ENCODE results near the gene EML1.

Gene EML1

DNA sequence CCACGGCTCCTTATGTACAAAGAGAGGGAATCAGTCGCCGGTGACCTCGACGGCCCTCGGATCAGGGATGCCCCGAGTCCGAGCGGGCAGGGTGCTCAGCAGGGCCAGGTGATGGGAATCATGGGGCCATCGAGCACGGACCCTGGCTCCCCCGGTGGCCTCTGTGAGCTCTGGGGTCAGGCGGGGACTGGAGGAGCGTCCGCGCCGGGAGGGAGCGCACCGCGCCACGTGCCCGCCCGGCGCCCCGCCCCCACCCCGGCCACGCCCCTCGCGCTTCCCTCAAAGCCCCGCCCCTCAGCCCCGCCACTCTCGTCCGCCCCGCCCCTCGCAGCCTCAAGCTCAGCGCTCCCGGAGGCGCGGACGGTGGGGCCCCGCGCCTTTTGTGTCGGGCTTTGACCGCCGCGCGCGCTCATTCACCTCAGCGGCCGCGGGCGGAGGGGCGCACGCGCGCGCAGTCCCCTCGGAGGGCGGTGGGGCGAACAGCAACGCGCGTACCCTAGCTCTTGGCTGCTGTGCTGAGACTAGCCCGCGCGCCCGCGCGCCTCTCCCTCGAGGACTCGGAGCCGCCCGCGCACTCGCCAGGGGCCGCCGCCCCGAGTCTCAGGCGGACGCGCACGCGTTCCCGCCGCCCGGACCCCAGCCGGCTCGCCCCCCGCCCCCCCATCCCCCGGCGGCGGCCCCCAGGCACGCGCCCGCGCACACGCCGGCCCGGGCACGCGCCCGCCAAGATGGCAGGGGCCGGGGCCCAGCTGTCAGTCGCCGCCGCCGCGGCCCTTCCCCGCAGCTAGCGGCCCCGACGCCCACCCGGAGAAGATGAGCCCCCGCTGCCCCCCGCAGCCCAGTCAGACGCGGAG lies 178.1 kb downstream of the EML1 start:
- DNase-seq, result peak; percentile 86

DNA sequence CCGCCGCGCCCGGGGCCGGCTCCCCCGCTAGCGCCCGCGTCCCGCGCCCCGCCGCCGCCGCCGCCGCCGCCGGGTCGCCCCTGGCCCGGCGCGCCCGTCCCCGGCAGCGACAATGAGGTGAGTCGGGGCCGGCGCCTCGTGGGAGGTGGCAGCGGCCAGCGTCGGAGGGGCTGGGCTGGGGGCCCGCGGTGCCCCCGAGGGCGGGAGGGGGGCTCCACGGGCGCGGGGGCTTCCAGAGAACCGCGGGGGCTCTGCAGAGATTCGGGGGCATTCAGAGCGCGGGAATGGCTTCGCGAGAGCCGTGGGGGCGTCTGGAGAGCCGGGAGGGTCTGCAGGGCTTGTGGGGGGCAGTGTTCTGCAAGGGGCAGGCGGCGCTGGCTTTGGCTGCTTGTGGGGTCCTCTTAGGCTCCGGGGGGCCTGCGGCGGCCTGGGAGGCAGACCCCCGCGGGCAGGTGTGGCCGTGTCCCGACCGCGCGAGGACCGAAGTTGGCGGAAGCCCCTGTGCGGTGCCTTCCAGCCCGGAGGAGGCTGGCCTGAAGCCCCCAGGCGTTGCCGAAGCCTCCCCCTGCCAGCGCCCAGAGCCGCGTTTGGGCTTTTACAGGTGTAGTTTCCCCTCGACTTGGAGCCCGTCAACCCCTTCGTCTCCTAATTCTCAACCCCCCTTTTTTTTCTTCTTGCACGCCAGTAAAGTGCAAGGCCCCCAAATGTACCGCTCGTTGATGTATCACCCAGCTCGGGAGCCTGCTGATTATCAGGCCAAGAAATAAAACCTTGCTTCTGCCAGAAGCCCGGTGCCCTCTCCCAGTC lies 178.9 kb downstream of the EML1 start:
- DNase-seq, result no peak

DNA sequence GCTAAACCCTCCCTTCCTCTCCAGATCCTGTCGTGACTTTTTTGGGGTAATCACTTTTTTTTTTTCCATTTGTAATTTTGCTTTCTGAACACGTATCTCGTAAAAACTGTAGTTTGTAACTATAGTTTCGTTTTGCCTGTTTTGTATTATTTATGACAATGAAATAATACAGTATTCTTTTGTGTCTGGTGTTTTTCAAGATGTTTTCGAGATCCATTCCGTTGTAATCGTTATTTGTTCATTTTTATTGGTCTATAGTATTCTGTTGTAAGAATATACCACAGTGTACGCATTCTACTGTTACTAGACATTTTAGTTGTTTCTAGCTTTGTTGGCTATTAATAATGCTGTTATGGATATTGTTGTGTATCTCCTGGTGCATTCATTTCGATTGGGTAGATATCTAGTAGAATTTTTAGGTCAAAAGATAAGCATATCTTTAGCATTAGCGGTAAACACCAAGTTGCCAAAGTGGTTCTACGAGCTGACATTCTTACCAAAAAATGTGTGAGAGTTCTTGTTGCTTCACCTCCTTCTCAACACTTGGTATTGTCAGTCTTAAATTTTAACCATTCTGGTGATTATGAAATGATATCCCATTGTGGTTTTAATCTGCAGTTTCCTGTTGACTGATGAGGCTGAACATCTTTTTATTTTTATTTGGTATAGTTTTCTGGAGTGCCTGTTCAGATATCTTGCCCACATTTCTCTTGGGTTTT lies 179.7 kb downstream of the EML1 start:
- no peak for DNase-seq

DNA sequence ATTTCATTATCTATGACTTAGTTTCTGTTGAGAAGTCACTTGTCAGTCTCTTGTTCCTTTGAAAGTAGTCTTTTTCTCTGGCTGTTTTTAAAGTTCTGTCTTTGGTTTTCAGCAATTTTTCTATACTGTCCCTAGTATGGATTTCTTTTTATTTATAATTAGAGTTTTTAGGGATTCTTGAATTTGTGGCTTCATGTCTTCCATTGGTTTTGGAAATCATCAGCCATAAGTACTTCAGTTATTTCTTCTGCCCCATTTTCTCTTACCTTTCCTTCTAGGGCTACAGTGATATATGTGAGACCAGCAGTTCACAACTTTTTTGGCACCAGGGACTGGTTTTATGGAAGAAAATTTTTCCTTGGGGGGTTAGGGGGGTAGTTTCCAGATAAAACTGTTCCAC lies 182.0 kb downstream of the EML1 start:
- DNase-seq, result no peak

DNA sequence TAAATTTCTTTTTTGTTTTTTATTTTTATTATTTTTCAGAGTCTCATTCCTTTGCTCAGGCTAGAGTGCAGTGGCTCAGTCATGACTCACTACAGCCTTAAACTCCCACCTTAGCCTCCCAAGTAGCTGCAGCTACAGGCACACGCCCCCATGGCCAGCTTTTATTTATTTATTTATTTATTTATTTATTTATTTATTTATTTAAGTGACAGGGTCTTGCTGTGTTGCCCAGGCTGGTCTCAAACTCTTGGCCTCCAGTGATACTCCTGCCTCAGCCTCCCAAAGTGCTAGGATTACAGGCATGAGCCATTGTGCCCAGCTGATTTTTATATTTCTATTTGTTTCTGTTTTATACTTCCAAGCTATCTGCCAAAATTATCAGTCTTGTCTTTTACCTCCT lies 182.8 kb downstream of the EML1 start:
- DNase-seq, result no peak

DNA sequence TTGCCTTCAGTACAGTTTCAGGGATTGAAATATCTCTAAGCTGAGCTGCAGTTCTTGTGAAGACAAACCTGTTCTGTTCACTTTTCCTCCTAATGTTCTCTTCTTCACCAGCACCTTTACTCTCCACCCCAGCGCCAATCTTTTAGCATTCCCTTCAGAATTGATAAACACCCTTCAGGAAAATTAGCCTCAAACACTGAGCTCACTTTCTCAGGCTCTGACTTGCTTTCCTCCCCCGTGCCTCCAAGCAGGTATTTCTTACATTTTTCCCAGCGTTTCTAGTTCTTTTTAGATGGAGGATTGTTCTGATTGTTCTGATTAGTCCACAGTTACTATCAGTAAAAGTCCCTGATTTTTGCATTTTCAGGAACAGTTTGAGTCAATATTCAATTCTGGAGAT lies 183.5 kb downstream of the EML1 start:
- DNase-seq, result no peak

DNA sequence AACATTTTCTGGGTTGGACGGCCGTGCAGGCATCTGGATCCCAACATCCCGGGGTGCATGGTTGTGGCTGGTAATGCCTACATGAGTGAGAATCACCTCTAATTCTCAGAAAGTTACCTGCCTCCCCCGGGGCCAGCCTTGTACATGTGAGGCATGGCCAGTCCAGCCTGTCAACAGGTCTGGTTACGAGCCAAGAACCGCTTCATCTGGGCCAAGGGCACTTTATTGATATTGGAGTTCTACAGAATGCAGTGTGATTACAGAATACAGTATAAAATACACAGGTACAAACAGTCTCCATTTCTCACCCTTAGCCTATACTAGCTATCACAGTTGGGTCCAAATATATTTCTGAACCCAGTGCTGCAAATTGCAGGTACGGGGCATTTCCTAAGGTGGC lies 187.1 kb downstream of the EML1 start:
- no peak for DNase-seq

DNA sequence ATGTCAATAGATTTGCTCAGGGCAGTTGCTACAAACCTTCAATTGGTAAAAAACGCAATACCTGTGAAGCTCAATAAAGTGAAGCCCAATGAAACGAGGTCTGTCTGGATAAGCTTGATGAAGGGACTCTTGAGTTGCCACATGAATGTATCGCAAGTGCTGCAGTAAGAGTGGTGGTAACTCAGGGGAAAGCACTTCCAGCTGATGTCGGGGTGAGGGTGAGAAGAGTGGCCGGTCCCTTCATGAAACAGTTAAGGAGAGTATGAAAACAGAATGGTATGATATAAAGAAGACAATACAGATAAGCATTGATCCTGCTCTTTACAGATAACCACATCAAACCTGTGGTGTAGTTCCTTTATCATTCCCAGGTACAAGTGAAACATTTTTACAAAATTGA lies 188.6 kb downstream of the EML1 start:
- DNase-seq, result no peak

DNA sequence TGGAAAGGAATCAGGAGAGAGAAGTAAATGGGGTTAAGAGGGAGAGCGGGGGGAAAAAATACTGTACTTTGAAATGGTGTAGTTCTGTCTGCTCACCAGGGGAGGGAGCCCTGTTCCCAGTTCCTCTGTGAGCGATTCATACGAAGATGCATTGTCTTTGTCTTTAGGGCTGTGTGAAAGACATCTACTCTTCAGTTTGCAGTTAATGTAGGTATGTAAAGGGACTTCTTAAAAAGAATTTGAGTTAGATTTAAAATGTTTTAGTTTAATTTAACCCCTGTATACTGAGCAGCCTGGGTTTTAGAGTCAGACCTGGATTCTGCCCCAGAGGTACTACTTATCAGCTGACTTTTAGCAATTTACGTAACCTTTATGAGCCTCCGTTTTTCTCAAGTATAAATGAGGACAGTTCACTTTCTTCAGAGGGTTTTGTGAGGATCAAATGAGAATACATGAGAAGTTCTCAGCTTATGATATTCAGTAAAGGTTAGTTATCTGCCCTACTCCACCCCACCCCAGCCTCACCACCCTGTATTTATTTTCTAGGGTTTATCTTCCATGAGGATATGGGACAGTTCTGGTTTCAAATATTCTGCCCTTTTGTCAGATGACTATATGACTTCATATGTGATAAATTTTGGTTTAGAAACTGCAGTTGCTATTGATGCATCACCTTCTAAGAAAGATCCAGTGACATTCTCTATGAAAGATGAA lies 189.5 kb downstream of the EML1 start:
- peak; percentile 41 for DNase-seq

DNA sequence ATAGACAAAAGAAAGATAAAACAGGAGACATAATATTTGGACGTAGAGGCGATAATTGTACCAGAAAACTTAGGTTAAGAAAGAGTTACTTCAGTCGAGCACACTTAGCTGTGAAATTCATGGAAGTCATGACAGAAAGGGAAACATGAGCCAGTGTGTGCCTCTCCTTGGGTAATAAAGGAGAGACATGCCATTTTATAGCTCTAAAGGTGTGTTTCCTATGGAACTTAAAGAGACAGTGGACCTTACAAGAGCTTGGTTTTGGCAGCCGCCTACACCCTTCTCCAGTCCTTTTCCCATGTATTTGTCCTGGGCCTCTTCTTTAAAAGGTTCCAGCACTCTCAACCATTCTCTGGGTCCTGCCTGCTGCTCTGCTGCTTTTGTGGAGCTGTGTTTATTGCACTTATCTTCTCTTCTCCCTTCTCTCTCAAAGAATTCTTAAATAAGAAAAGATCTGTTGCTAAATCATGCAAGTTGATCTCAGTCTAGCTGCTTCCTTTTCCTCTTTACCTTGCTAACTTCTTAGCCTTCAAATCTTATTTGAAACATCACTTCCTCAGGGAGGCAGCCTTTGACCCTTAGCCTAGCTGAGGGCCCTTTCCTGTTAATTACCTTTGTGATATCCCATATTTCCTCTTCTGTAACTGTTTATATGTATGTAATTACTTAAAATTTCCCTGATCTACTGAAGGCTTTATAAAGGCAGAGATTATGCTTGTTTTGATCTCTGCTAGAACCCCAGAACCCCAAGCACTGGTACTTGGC lies 190.2 kb downstream of the EML1 start:
- DNase-seq, result no peak

DNA sequence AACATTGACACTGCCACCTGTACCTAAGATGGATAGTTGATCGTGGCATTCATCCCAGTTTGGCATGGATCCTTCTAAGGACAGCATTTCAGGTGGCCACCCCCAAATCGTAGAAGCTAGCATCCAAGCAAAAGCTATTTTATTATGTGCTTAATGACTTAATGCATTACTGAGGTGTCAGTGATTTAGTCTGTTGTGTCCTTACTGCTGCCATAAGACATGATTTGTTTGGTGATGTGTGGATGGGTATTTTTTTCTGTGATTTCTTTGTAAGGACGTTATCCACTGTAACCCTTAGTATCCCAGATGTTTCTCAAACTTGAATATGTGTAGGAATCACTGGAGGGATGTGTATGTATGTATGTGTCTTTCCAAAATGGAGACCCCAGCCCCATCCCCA lies 190.8 kb downstream of the EML1 start:
- no peak for DNase-seq

DNA sequence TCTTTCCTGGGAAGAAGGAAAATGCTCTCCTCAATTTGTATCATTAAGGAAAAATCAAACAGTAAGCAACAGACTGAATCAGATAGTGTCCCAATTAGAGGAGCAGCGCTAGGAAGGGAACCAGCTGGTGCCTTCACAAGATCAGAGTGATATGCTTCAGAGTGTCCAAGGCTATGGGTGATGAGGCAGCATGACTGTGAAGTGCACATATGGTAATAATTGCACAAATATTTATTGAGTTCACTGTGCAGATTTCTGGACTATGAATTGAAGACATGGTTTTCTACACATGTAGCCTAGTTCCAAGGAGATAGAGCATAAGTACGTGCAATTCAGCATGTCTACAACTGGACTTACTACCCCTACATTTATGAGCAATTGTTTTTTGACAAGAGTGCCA lies 193.2 kb downstream of the EML1 start:
- DNase-seq, result no peak

DNA sequence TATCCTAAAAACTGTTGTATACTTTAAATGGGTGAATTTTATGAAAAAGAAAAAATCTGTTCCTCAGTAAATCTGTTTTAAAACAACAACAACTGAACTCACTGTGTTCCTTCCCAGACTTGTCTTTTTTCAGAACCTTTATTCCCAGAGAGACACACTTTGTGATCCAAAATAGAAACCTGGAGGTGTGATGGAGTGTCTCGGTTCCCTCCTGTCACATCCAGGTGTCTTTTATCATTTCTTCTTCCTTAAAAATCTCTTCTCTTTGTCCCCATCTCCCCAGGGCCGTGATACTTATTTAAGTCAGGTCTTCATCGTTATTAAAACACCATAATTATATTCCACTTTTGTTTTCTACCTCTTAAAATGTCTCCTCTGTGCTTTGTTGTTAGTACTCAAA lies 195.8 kb downstream of the EML1 start:
- DNase-seq, result no peak

DNA sequence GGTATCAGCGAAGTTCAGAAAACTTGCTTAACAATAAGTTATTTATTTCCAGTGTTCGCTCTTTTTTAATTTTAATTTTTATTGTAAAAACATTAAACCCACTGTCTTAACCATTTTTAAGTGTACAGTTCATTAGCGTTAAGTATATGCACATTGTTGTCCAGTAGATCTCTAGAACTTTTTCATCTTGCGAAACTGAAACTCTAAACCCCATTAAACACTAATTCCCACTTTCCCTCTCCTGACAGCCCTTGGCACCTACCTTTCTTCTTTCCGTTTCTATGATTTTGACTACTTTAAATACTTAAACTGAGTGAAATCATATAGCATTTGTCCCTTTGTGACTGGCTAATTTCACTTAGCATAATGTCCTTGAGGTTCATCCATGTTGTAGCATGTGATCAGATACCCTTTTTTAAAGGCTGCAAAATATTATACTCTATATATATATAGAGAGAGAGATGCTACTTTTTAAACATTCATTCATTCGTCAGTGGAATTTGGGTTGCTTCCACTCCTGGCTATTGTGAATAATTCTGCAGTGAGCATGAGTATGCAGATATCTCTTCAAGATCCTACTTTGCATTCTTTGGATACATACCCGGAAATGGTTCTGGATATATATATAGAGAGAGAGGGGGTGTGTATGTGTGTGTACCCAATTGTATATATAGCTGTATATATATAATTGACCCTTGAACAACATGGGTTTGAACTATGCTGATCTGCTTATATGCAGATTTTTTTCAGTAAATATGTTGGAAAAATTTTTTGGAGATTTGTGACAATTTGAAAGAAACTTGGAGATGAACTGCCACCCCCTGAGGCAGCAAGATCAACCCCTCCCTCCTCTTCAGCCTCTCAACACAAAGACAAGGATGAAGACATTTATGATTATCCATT lies 197.3 kb downstream of the EML1 start:
- DNase-seq, result no peak

DNA sequence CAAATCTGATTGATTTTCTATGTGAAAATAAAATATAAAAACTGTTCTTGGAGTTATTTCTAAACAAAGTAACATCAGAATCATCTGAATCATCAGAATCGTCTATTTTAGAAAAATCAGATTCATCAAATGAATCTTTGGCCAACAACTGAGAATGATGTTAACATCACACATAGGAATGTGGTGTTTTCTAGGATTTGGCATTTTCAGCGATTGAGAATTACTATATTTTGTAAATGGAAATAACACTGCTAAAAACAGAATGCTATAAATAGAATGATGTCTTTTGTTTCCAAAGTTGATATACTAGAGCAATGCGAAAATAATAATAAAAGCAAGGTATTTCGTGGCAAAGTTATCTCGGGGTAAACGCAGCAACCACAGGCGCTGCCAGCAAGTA lies 198.1 kb downstream of the EML1 start:
- DNase-seq, result no peak

Measured in NCI-H774 (cell line).